Measurements from ENCODE around the gene ERVK3-1. TPM values are rescaled to one million over a fixed set of nuclear protein-coding genes. Genes with fewer than 3 reads are reported as not detected.

The ERVK3-1 gene, protein sequence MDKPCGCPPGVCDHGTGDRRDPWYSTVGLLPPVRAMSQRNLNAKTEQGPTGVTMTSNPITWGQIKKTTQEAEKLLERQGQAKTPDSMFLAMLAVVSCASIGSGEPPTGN
- total RNA-seq (2022; extraction: Qiagen RNA extraction) = 88.3 to 104 TPM (median 94.1 TPM) in 5 replicates

DNA sequence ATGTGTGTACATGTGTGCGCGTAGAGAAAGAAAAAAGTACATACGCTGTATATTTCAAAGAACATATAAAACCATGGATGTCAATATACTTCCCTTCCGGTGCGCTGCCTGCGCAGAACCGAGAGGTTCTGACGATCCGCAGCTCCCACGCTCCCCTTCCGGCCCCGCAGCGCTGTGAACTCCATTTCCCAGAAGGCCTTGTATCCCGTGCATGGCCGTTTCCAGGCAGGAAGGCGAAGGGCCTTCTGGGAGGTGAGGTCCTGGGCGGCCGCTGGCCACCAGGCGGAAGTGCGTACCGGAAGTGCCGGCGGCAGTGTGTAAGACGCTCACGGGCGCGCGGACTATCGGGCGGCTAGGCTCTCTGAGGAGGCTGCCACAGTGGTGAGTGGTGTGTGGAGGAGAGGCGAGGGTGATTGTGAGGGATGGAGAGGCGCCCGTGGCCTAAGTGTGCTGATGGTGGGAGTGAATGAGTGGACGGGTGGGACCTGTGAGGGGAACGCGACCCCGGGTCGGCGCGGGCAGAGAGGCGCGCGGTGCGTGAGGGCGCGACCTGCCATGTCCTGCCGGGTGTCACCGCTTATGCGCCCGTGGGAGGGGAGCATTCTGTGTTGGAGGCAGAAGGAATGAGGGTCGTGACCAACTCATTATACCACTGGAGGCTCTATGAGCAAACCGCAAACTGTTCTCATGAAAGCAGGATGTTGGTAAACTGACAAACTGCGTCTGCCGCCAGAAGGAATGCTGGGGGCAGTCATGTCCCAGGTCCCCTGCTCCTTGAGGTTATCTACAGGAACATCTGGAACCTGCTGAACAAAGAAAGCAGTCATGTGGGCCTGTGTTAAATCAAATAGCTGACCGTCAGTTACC is at the start of gene ERVK3-1:
TSS of gene ERVK3-1 (plus strand) at position 313 of the 867 bp plus-strand sequence. CDS start 6,792 bp downstream, outside the sequence.

DNA sequence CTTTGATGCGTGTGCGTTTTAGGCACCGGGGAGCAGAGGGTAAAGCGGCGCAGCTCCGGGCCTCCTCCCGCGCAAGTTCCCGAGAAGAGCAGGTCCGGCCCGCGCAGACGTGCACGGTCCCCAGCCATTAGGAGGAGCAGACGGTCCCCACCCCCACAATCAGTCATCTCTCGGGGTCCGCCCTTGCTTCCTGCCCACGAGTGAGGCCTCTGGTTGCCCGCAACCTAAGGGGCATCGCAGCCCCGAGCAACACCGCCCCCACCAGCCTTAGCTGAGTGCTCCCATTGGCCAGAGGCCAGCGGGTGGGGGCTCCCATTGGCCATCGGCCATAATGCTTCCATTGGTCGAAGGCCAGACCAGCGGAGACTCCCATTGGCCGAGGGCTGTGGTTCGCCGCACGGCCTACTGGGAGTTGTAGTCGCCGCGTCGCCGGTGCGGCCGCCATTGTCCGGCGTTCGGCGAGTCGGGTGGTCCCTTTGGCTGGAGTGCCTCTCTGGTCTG is 26.6 kb upstream of the ERVK3-1 start, which contains the start of gene ZNF8:
TSS of gene ZNF8 (plus strand) at position 415 of the 501 bp plus-strand sequence. CDS start 127 bp downstream, outside the sequence.

DNA sequence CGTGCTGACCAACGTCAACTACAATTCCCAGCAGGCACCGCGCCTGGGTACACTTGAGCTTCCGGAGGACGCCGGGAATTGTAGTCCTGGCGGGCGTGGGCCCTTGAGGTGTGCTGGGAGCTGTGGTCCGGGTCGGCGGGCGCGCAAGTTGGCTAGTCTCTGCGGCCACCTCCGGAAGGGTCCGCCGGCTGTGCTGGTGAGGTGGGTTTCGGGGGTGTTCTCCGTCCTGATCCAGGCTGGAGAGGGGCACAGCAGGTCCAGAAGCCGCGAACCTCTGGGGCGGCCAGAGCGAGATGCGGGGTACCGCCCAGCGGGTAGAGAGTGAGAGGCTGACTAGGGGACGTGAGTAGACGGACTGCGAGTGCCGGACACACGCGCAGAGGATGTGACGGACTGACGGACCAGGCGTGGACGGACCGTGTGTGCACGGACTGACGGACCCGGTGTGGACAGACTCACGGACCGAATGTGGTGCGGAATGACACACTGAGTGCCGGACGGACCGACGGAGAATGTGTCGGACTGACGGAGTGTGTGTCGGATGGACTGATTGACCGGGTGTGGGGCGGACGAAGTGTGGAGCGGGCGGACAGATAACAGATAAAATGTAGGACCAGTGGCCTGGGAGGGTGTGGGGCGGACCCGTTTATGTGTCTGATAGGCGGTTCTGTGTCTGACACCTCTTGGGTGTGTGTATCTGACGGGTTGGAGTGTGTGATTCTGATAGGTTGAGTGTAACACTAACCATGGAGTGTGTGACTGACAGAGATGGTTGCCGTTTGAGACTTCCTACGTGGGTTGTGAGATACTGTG is 21.9 kb downstream of the ERVK3-1 start, which contains the start of gene ZSCAN22:
TSS of gene ZSCAN22 (plus strand) at position 81 of the 813 bp plus-strand sequence. CDS start 7,809 bp downstream, outside the sequence.

DNA sequence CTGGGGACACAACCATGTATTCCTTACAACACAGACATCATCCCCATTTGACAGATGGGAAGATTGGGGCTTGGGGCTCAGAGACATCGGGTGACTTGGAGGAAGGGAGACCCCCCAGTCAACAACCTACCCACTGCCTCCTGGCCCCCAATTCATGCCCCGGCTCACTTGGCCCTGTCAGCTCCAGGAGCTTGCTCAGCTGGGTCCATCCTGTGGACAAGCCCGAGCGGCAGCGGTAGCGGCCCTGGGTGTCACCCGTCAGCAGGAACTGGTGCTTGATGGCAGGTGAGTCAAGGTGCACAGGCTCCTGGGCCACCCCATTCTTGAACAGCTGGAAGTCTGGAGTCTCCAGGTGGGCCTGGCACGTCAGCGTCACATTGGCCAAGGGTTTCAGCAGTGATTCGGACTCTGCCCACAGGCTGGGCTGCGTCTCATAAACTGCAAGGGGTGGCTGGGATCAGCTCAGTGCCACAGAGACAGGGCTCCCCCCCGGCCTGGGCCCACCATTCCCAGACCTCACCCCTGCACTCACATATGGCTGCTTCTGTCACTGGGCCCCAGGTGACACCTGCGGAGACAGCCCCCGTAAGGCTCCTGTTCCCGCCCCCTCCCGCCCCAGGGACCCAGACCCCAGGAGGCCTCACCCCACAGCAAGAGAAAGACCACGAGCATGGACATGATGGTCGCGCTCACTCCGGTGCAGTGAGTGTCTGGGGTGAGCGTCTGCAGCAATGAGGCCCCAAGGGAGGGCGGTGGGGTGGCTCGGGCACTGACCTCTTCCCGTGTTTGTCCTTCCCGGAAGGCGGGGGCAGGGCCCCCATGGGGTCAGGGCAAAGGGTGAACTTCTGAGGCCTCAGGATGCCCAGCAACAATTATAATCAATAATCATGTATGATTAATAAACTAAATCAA is 47.8 kb downstream of the ERVK3-1 start, which contains the start of gene A1BG:
TSS of gene A1BG (minus strand) at position 733 of the 912 bp plus-strand sequence. CDS start at position 678, 55 bp downstream.

DNA sequence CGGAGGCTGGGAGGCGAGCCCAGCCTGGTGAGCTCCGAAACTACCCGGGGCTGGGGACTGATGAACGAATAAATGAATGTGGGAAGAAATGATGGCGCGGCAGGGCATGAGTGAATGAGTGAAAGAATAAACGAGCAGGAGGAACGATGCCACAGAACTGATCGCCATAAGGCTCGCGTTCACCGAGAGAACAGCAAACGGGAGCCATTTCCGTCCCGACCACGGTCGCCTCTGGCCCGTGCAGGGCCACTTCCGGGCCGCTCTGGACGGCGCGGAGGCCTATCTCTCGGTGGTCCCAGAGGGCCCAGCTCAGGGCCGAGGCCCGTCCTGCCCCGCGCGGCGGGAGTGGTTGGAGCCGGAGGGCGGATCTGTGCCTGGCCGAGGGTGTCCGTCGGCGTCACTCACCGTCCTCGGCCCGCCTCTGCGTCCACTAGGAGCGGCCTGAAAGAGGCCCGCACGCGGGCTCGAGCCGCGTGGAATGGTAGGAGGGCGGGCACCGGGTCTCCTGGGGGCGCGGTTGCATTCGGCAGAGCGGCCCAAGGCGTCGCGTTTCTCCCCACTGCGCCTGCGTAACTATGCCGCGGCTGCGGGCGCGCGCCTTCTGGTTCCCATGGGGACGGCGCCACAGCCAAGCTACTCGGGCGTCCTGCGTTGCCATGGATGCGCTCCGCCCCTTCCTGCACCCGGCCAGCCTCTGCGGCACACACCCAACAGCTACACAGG is 57.3 kb downstream of the ERVK3-1 start, which contains the start of gene ZNF497:
TSS of gene ZNF497 (minus strand) at position 480 of the 723 bp plus-strand sequence. CDS start 5,116 bp downstream, outside the sequence.

Other genes starting within 250 kb of the ERVK3-1 start
- not detected in 5 replicates for gene ZNF135, start 246.1 kb upstream of the ERVK3-1 start, total RNA-seq (2022; extraction: Qiagen RNA extraction)
- 1.9 to 3.0 TPM (median 2.7 TPM) in 5 replicates for gene ZSCAN18, start 207.1 kb upstream of the ERVK3-1 start, total RNA-seq (2022; extraction: Qiagen RNA extraction)
- 2.6 to 3.3 TPM (median 3.1 TPM) in 5 replicates for gene ZNF329, start 154.6 kb upstream of the ERVK3-1 start, total RNA-seq (2022; extraction: Qiagen RNA extraction)
- 14.3 to 16.5 TPM (median 14.7 TPM) in 5 replicates for gene ZNF274, start 122.3 kb upstream of the ERVK3-1 start, total RNA-seq (2022; extraction: Qiagen RNA extraction)
- 17.7 to 20.7 TPM (median 18.4 TPM) in 5 replicates for gene ZNF544, start 76.5 kb upstream of the ERVK3-1 start, total RNA-seq (2022; extraction: Qiagen RNA extraction)
- 0.89 to 1.8 TPM (median 0.97 TPM) in 5 replicates for gene ZNF8, start 26.4 kb upstream of the ERVK3-1 start, total RNA-seq (2022; extraction: Qiagen RNA extraction)
- 2.2 to 3.0 TPM (median 2.5 TPM) in 5 replicates for gene ZSCAN22, start 21.6 kb downstream of the ERVK3-1 start, total RNA-seq (2022; extraction: Qiagen RNA extraction)
- gene A1BG, start 48.1 kb downstream of the ERVK3-1 start, total RNA-seq (2022; extraction: Qiagen RNA extraction) = 5.8 to 14.5 TPM (median 12.7 TPM) in 5 replicates
- gene ZNF497, start 57.4 kb downstream of the ERVK3-1 start, total RNA-seq (2022; extraction: Qiagen RNA extraction) = 0.92 to 1.5 TPM (median 1.1 TPM) in 5 replicates
- gene ZNF837, start 75.7 kb downstream of the ERVK3-1 start, total RNA-seq (2022; extraction: Qiagen RNA extraction) = 0.89 to 1.7 TPM (median 1.4 TPM) in 5 replicates
- 2,190 to 2,596 TPM (median 2,481 TPM) in 5 replicates for gene RPS5, start 81.9 kb downstream of the ERVK3-1 start, total RNA-seq (2022; extraction: Qiagen RNA extraction)
- gene RNF225, start 90.3 kb downstream of the ERVK3-1 start, total RNA-seq (2022; extraction: Qiagen RNA extraction) = 0.08 to 0.17 TPM in 2 of 5 replicates, not detected in the others
- gene ZNF584, start 103.3 kb downstream of the ERVK3-1 start, total RNA-seq (2022; extraction: Qiagen RNA extraction) = 16.9 to 20.4 TPM (median 17.9 TPM) in 5 replicates
- gene ZNF132, start 134.8 kb downstream of the ERVK3-1 start, total RNA-seq (2022; extraction: Qiagen RNA extraction) = 0.08 to 0.17 TPM (median 0.13 TPM) in 5 replicates
- 5.9 to 7.6 TPM (median 6.6 TPM) in 5 replicates for gene ZNF324B, start 146.2 kb downstream of the ERVK3-1 start, total RNA-seq (2022; extraction: Qiagen RNA extraction)
- gene ZNF324, start 161.7 kb downstream of the ERVK3-1 start, total RNA-seq (2022; extraction: Qiagen RNA extraction) = 9.1 to 11.7 TPM (median 9.8 TPM) in 5 replicates
- 11.4 to 13.4 TPM (median 13.0 TPM) in 5 replicates for gene ZNF446, start 171.0 kb downstream of the ERVK3-1 start, total RNA-seq (2022; extraction: Qiagen RNA extraction)
- 20.6 to 35.2 TPM (median 29.0 TPM) in 5 replicates for gene SLC27A5, start 206.6 kb downstream of the ERVK3-1 start, total RNA-seq (2022; extraction: Qiagen RNA extraction)
- 14.9 to 20.7 TPM (median 19.4 TPM) in 5 replicates for gene ZBTB45, start 214.4 kb downstream of the ERVK3-1 start, total RNA-seq (2022; extraction: Qiagen RNA extraction)
- gene TRIM28, start 238.7 kb downstream of the ERVK3-1 start, total RNA-seq (2022; extraction: Qiagen RNA extraction) = 646 to 765 TPM (median 655 TPM) in 5 replicates
- 180 to 216 TPM (median 198 TPM) in 5 replicates for gene CHMP2A, start 249.7 kb downstream of the ERVK3-1 start, total RNA-seq (2022; extraction: Qiagen RNA extraction)

Measured in A549 treated with Hydrocortisone at 1 μM for 4 hours (cell line).